Keratinocyte (primary cell): ENCODE results near the gene CHAF1B. TPM values are rescaled to one million over a fixed set of nuclear protein-coding genes. Genes with fewer than 3 reads are reported as not detected.

Experiments used
- DNase-seq: peaks from one replicate; pipeline ENCODE4 v3.0.0-alpha.2; 2011; ENCODE audit warnings: low read depth, missing footprints, low spot score
- FAIRE-seq: peaks from 2 replicates; lab custom pipeline; 2011; peaks lifted over from hg19 to GRCh38; lab: Jason Lieb, UNC
- H2AFZ ChIP-seq: 2 replicates; pipeline ENCODE4 v1.6.0; 2012; ENCODE audit warnings: low read length, control low read depth, inconsistent platforms; ENCODE audit not compliant: control insufficient read depth
- H3K27ac ChIP-seq: 2 replicates; pipeline ENCODE4 v1.5.1; 2011; ENCODE audit warnings: low read length; ENCODE audit not compliant: control insufficient read depth, insufficient read depth
- H3K27me3 ChIP-seq: 3 replicates; pipeline ENCODE4 v1.6.0; 2011; ENCODE audit warnings: low read length; ENCODE audit not compliant: control insufficient read depth, insufficient read depth; ENCODE audit errors: extremely low read depth
- H3K36me3 ChIP-seq, 2 experiments: 2 replicates in 1 of 2; 3 replicates in 1 of 2; pipeline ENCODE4 v1.5.1; 2011; ENCODE audit warnings: low read length in 2 of 2, mild to moderate bottlenecking in 1 of 2; ENCODE audit not compliant: control insufficient read depth in 2 of 2, insufficient read depth in 2 of 2; ENCODE audit errors: extremely low read depth in 1 of 2
- H3K4me1 ChIP-seq: 3 replicates; pipeline ENCODE4 v1.5.1; 2011; ENCODE audit warnings: low read length; ENCODE audit not compliant: control insufficient read depth, insufficient read depth; ENCODE audit errors: extremely low read depth
- H3K4me2 ChIP-seq: 3 replicates; pipeline ENCODE4 v1.6.0; 2011; ENCODE audit warnings: low read depth, low read length; ENCODE audit not compliant: control insufficient read depth, insufficient read depth; ENCODE audit errors: extremely low read depth
- H3K4me3 ChIP-seq, 3 experiments: fragments of 200-600 bp in 1 of 3; sonication (generic) in 1 of 3; 2 replicates in 2 of 3; 3 replicates in 1 of 3; pipeline ENCODE4 v1.5.1; 2011 to 2016; ENCODE audit warnings: low read length in 3 of 3, mild to moderate bottlenecking in 3 of 3, control low read depth in 2 of 3, inconsistent platforms in 1 of 3, low read depth in 1 of 3, mixed read lengths in 1 of 3, mixed run types in 1 of 3, moderate library complexity in 1 of 3; ENCODE audit not compliant: control insufficient read depth in 2 of 3, insufficient read depth in 2 of 3; ENCODE audit errors: extremely low read depth in 1 of 3
- H3K79me2 ChIP-seq: 2 replicates; pipeline ENCODE4 v1.6.0; 2012; ENCODE audit warnings: low read length; ENCODE audit not compliant: control insufficient read depth, insufficient read depth
- H3K9ac ChIP-seq: 3 replicates; pipeline ENCODE4 v1.6.0; 2011; ENCODE audit warnings: low read length; ENCODE audit not compliant: control insufficient read depth, insufficient read depth; ENCODE audit errors: extremely low read depth
- H3K9me1 ChIP-seq: 3 replicates; pipeline ENCODE4 v1.6.0; 2011; ENCODE audit warnings: low read length; ENCODE audit not compliant: control insufficient read depth, insufficient read depth; ENCODE audit errors: extremely low read depth
- H3K9me3 ChIP-seq: 2 replicates; pipeline ENCODE4 v1.5.1; 2012; ENCODE audit warnings: low read depth, low read length; ENCODE audit not compliant: control insufficient read depth
- H4K20me1 ChIP-seq: 3 replicates; pipeline ENCODE4 v1.6.0; 2011; ENCODE audit warnings: low read length; ENCODE audit not compliant: control insufficient read depth, insufficient read depth; ENCODE audit errors: extremely low read depth
- CTCF ChIP-seq, 3 experiments: IDR thresholded peaks in 1 of 3; conservative IDR thresholded peaks in 1 of 3; optimal IDR thresholded peaks in 1 of 3; 2 replicates in 2 of 3; 3 replicates in 1 of 3; pipeline versions ENCODE3 to v1.5.1; 2011; ENCODE audit warnings: low read length in 3 of 3, mild to moderate bottlenecking in 3 of 3, moderate library complexity in 2 of 3, control low read depth in 1 of 3, inconsistent platforms in 1 of 3; ENCODE audit not compliant: insufficient read depth in 2 of 3; ENCODE audit errors: extremely low read depth in 1 of 3
- EZH2 ChIP-seq: IDR thresholded peaks from one replicate; pipeline ENCODE4 v1.6.1; 2012; ENCODE audit warnings: inconsistent platforms, mild to moderate bottlenecking, low read length, moderate library complexity
- dilution Hi-C: fragments of 300-500 bp; cut with MboI; formaldehyde crosslinking; loops from one replicate; pipeline ENCODE4 v1.7.0; 2020; ENCODE audit warnings: low sequenced_read_pairs; ENCODE audit not compliant: extremely low pct_ligation_motif_present
- polyA plus RNA-seq, 5 experiments: library from polyadenylated mRNA; depleted of rRNA in 3 of 5; stranded (reverse) in 3 of 5; stranded (forward) in 1 of 5; unstranded in 1 of 5; fragments of >200 nt; gene quantifications; 1 replicate in 1 of 5; 2 replicates in 3 of 5; 3 replicates in 1 of 5; pipeline versions ENCODE4 v1.2.1 to v1.2.3, GENCODE V29; 2011 to 2012; ENCODE audit warnings: missing spikeins in 2 of 5, low read depth in 1 of 5, low replicate concordance in 1 of 5

CHAF1B gene
- polyA plus RNA-seq, 1 donor (not counting 4 experiments of a cell fraction or from before 2014, with no cell fraction given), result 6.8 TPM

DNA sequence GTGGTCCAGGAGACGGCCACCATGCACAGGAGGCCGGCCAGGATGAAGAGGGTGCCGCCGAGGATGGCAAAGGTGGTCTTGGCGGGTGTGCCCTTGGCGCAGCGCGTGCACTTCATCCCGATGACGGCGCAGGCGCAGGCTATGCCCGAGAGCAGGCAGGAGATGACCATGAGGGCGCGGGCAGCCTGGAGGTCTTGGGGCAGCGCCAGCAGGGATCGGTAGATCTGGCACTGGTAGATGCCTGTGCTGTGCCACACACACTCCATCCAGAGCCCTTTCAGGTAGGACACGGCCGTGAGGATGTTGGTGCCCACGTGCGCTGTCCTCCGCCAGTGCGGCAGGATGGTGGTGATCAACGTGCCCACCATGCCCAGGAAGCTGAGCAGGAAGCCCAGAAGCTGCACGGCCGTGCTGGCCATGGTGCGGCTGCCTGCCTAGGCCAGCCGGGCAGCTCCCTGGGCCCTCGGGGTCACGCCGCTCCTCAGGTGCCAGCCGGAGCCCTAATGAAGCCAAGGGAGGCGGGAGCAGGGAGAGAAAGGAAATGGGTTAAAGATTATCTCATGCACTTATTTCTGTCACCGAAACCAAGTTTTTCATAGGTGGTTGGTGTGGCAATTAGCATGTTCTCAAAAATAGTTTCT is 76.2 kb downstream of the CHAF1B start:
- DNase-seq, result no peak
- Histone ChIP-seq H3K9me1 (no peaks in the 10 kb centered on the region), H3K9ac (no peak overlapping the region), H3K4me2 (peak overlapping the region; percentile 52), H2AFZ (no peak overlapping the region), H3K79me2 (no peaks in the 10 kb centered on the region), H3K4me3 (no peak overlapping the region), H3K9me3 (no peaks in the 10 kb centered on the region), H3K27ac (no peak overlapping the region), H3K36me3 (no peaks in the 10 kb centered on the region), H3K27me3 (no peaks in the 10 kb centered on the region), H3K4me1 (peaks cover 16% of the 10 kb centered on the region), H4K20me1 (no peaks in the 10 kb centered on the region)
- dilution Hi-C loops, result no loop called here
- no peak for FAIRE-seq
- TF ChIP-seq CTCF (optimal IDR thresholded peaks at IDR 0.05 in 1 of 3, IDR thresholded peaks at IDR 0.05 in 1 of 3, conservative IDR thresholded peaks at IDR 0.05 in 1 of 3; ENCODE audit: extremely low read depth in 1 of 3, insufficient read depth in 2 of 3, low read length in 3 of 3) (no peak), EZH2 (no peak)

DNA sequence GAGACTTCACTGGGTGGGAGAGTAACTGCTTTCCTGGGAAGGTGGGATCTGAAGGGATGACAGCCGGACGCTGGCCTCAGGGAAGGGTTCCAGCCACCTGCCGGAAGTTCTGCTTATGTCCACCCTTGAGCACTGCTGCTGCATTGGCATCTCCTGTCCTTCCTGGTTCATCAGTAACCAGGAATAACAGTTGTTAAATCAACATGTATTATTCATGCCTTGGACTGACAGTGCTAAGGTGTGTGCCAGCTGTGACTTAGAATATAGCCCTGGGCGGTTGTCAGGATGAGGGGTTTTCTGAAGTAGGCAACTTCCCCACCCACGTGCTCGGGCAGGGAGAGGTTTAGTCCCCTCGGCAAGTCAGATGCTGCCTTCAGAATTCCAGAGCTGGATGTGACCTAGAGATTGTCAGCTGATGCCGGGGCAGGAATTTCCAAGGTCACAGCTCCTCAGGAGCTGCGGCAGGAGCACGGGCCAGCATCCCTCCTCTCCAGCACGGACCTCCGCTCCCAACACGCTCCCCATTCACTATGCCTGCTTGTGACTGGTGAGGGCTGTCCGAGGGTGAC is 76.8 kb downstream of the CHAF1B start:
- no peak overlapping the region for H3K4me3 ChIP-seq
- DNase-seq (no peak), FAIRE-seq (peak; percentile 63)
- dilution Hi-C loops, result no loop called here
- peak overlapping the region; percentile 52 for H3K4me2 ChIP-seq
- H3K27me3 ChIP-seq, result no peaks in the 10 kb centered on the region
- H4K20me1 ChIP-seq, result no peaks in the 10 kb centered on the region
- no peaks in the 10 kb centered on the region for H3K9me3 ChIP-seq
- no peaks in the 10 kb centered on the region for H3K79me2 ChIP-seq
- H3K9ac ChIP-seq, result no peak overlapping the region
- no peak overlapping the region for H3K27ac ChIP-seq
- no peak for TF ChIP-seq CTCF (optimal IDR thresholded peaks at IDR 0.05 in 1 of 3, IDR thresholded peaks at IDR 0.05 in 1 of 3, conservative IDR thresholded peaks at IDR 0.05 in 1 of 3; ENCODE audit: extremely low read depth in 1 of 3, insufficient read depth in 2 of 3, low read length in 3 of 3)
- no peak for TF ChIP-seq EZH2
- no peaks in the 10 kb centered on the region for H3K36me3 ChIP-seq
- no peak overlapping the region for H2AFZ ChIP-seq
- H3K4me1 ChIP-seq, result peaks cover 16% of the 10 kb centered on the region
- H3K9me1 ChIP-seq, result no peaks in the 10 kb centered on the region
